AG09319 (cell line): ENCODE results near the gene PCARE.

Experiments used
- DNase-seq: peaks from one replicate; pipeline ENCODE4 v3.0.0-alpha.2; 2010; ENCODE audit warnings: low read depth; ENCODE audit errors: extremely low read depth
- TF ChIP-seq, protein P1 (sequence below): IDR thresholded peaks from 2 replicates; pipeline ENCODE4 v1.5.1; 2011; ENCODE audit warnings: low read depth, mild to moderate bottlenecking, inconsistent platforms, low read length, moderate library complexity

The PCARE gene

DNA sequence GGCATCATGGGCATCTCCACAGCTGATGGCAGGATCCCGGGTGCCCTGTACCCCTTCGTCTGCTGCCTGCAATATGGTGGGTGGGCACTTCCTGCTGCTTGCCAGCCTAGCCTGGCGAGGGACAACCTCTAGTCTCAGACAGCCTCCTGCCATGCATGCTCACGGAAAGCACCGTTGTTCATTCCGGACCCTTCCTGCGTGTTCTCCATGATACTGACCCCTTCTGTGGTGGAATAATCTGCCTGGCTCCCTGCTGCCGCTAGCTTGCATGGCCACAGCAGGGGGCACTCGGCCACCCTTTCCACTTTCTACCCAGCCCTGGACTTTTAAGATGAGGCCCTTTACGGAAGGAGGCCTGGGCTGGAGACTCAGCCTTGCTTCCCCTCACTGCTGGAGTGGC, 12.0 kb downstream of the PCARE start:
- TF ChIP-seq, protein P1, sequence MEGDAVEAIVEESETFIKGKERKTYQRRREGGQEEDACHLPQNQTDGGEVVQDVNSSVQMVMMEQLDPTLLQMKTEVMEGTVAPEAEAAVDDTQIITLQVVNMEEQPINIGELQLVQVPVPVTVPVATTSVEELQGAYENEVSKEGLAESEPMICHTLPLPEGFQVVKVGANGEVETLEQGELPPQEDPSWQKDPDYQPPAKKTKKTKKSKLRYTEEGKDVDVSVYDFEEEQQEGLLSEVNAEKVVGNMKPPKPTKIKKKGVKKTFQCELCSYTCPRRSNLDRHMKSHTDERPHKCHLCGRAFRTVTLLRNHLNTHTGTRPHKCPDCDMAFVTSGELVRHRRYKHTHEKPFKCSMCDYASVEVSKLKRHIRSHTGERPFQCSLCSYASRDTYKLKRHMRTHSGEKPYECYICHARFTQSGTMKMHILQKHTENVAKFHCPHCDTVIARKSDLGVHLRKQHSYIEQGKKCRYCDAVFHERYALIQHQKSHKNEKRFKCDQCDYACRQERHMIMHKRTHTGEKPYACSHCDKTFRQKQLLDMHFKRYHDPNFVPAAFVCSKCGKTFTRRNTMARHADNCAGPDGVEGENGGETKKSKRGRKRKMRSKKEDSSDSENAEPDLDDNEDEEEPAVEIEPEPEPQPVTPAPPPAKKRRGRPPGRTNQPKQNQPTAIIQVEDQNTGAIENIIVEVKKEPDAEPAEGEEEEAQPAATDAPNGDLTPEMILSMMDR, result no peak
- DNase-seq, result no peak

DNA sequence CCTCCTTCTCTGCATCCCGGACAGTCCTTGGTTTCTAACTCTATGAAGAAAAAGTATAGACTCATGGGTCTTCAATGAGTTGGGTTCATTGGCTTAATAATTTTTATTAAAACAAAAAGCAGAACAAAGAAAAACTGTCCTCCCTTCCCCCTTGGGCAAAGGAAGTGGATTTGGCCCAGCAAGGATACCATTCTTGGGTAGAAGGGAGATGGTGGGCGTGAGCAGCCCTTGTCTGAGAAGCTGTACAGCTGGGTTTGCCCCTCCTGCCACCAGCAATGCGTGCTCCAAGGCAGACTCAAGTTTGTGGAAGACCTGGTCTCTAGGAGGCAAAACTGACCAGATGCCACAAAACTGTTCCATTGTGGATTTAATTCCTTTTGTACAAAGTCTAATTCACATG, 12.7 kb downstream of the PCARE start:
- no peak for DNase-seq

GRCh38 chr2:29061176-29061575, 13.1 kb downstream of the PCARE start:
- DNase-seq, result no peak
- TF ChIP-seq, protein P1, result no peak

More for the DNA sequence above, 12.7 kb downstream of the PCARE start:
- TF ChIP-seq, protein P1, result no peak

GRCh38 chr2:29060441-29060840, 13.9 kb downstream of the PCARE start:
- no peak for DNase-seq
- TF ChIP-seq, protein P1, result no peak

GRCh38 chr2:29059624-29060023, 14.7 kb downstream of the PCARE start:
- DNase-seq, result no peak
- TF ChIP-seq, protein P1, result no peak

DNA sequence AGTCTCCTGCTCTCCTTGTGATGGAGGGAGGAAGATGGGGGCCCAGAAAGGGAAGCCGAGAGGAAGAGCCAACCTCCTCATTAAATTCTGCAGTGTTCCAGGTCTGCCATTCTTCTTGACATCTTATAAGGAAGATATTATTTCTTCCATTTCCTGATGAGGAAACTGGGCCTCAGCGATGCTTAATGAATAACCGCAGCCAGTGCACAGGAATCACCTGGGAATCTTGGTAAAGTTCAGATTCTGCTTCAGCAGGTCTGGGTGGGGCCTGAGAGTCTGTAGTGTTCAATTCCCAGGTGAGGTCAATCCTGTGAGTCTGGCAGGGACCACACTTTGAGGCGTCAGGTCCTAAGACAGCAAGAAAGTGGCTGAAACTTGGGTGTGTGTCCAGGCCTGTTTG, 17.3 kb downstream of the PCARE start:
- no peak for DNase-seq
- TF ChIP-seq, protein P1, result no peak

- TF ChIP-seq, protein P1, result no peak
- DNase-seq, result no peak
Measured at GRCh38 chr2:29056452-29056851, 17.9 kb downstream of the PCARE start.
